DOHH2 (cell line): ENCODE data around the gene CD200.

Source experiments
- H3F3A ChIP-seq: fragments of 200-600 bp; sonication (generic), shearing (Covaris generic); 2 replicates; pipeline ENCODE4 v1.6.0; 2016; ENCODE audit warnings: antibody characterized with exemption, mild to moderate bottlenecking; ENCODE audit not compliant: control insufficient read depth, insufficient read depth
- H3K27ac ChIP-seq: fragments of 200-600 bp; sonication (generic); 2 replicates; pipeline ENCODE4 v1.5.1; 2014; ENCODE audit warnings: low read depth, mild to moderate bottlenecking, low read length, moderate library complexity
- H3K27me3 ChIP-seq: fragments of 200-600 bp; sonication (generic); 2 replicates; pipeline ENCODE4 v1.6.1; 2014; ENCODE audit warnings: mild to moderate bottlenecking, low read length, mixed read lengths; ENCODE audit not compliant: control insufficient read depth
- H3K36me3 ChIP-seq: fragments of 200-600 bp; sonication (generic); 2 replicates; pipeline ENCODE4 v1.6.1; 2014; ENCODE audit warnings: mild to moderate bottlenecking, low read length, moderate library complexity, mixed read lengths; ENCODE audit not compliant: control insufficient read depth
- H3K4me1 ChIP-seq: fragments of 200-600 bp; sonication (generic); 2 replicates; pipeline ENCODE4 v1.6.1; 2014; ENCODE audit warnings: mild to moderate bottlenecking, low read length, mixed read lengths; ENCODE audit not compliant: control insufficient read depth
- H3K4me2 ChIP-seq: fragments of 200-600 bp; sonication (generic); 2 replicates; pipeline ENCODE4 v1.6.0; 2014; ENCODE audit warnings: mild to moderate bottlenecking, low read length, moderate library complexity
- H3K4me3 ChIP-seq: fragments of 200-600 bp; sonication (generic); 2 replicates; pipeline ENCODE4 v1.5.1; 2014; ENCODE audit warnings: mild to moderate bottlenecking, low read length, mixed read lengths
- H3K79me2 ChIP-seq: fragments of 200-600 bp; sonication (generic); 2 replicates; pipeline ENCODE4 v1.6.1; 2014; ENCODE audit warnings: mild to moderate bottlenecking, low read length, mixed read lengths; ENCODE audit not compliant: control insufficient read depth
- H3K9me2 ChIP-seq: fragments of 200-600 bp; sonication (generic); replicated peaks from 2 replicates; pipeline ENCODE4 v1.6.1; 2014; ENCODE audit warnings: mild to moderate bottlenecking, low read length, mixed read lengths; ENCODE audit not compliant: control insufficient read depth
- H3K9me3 ChIP-seq: fragments of 200-600 bp; sonication (generic); 2 replicates; pipeline ENCODE4 v1.6.1; 2014; ENCODE audit warnings: antibody characterized with exemption, low read length, mixed read lengths; ENCODE audit not compliant: control insufficient read depth, insufficient read depth
- H4K20me1 ChIP-seq: fragments of 200-600 bp; sonication (generic); 2 replicates; pipeline ENCODE4 v1.6.0; 2014; ENCODE audit warnings: low read depth, mild to moderate bottlenecking, antibody characterized with exemption, low read length, moderate library complexity; ENCODE audit not compliant: control insufficient read depth, insufficient read depth
- CTCF ChIP-seq: fragments of 200-600 bp; sonication (generic); IDR thresholded peaks from one replicate; pipeline ENCODE4 v1.5.1; 2014; ENCODE audit warnings: antibody characterized with exemption, mild to moderate bottlenecking, low read depth, low read length; ENCODE audit not compliant: poor library complexity, severe bottlenecking
- EZH2phosphoT487 ChIP-seq: fragments of 200-600 bp; sonication (generic); IDR thresholded peaks from 2 replicates; pipeline ENCODE4 v1.6.1; 2017; ENCODE audit warnings: borderline replicate concordance, mild to moderate bottlenecking, antibody characterized with exemption, low read length, moderate library complexity, mixed read lengths

Gene CD200

DNA sequence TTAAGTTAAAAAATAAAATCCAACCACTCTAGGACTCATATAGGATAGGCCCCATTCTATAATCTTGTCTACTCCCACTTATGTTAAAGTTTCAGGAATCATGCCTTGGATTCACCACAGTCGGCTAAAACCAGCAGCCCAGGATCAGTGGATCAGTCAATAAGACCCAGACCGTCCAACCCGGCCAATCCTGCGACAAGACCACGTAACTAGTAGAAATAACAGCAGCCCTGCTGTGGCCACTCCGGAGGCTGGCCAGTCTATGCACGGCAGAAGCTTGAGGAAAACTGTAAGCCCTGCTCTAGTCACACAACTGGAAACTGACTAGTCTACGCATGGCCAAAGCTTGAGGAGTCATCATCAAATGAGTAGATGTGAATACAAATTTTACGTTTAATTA is 26.1 kb upstream of the CD200 start:
- Histone ChIP-seq H3F3A (no peaks in the 10 kb centered on the region), H3K79me2 (no peaks in the 10 kb centered on the region), H3K9me2 (no peaks in the 10 kb centered on the region), H3K4me3 (no peak overlapping the region), H3K36me3 (peaks cover 7% of the 10 kb centered on the region), H3K9me3 (no peaks in the 10 kb centered on the region), H4K20me1 (no peaks in the 10 kb centered on the region), H3K27ac (no peak overlapping the region), H3K4me1 (peaks cover 33% of the 10 kb centered on the region), H3K4me2 (no peak overlapping the region), H3K27me3 (no peaks in the 10 kb centered on the region)
- TF ChIP-seq CTCF (no peak), EZH2phosphoT487 (no peak)

GRCh38 chr3:112307557-112307956 is 25.4 kb upstream of the CD200 start:
- no peaks in the 10 kb centered on the region; the same call in 1 of the 2 replicates for H3K36me3 ChIP-seq
- no peaks in the 10 kb centered on the region for H3K9me3 ChIP-seq
- no peaks in the 10 kb centered on the region for H3K79me2 ChIP-seq
- H4K20me1 ChIP-seq, result no peaks in the 10 kb centered on the region
- no peak overlapping the region for H3K4me2 ChIP-seq
- H3K27ac ChIP-seq, result no peak overlapping the region
- H3K4me3 ChIP-seq, result no peak overlapping the region
- H3K27me3 ChIP-seq, result no peaks in the 10 kb centered on the region
- no peaks in the 10 kb centered on the region for H3F3A ChIP-seq
- H3K4me1 ChIP-seq, result peaks cover 28% of the 10 kb centered on the region
- H3K9me2 ChIP-seq, result no peaks in the 10 kb centered on the region
- TF ChIP-seq EZH2phosphoT487 (no peak), CTCF (no peak)

DNA sequence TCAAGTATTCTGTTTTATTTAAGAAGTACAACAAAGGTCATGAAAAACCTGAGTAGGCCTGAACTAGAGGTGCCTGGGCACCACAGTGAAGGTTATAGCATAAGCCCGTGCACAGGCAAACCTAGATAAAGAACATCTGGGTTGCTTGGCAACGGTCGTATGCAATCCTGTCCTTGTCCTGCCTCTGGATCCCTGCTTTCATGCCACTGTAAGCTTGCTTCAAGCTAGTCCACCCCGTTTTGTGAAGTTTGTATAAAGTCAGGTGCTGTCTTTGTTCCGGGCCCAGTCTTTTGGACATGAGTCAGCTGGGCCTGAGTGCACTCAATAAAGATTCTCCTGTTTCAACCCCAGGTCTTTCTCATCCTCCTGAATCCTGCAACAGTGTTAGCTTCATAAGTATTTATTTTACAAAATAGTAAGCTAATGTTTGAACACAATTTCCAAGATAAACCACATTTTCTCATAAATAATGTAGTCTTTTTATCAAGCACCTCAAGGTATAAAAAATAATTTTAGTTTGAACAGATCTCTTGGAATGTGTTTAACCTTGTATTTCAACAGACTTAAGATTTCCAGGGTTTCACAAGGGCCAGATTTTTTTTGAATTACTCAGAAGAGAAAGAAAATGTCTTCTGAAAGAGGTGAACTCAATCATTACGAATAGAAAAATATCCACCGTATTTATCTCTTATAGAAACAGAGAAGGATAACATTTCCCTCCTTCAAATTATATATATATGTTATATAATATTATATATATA is 24.6 kb upstream of the CD200 start:
- no peak overlapping the region for H3K27ac ChIP-seq
- H3F3A ChIP-seq, result no peaks in the 10 kb centered on the region
- H3K4me3 ChIP-seq, result no peak overlapping the region
- H3K36me3 ChIP-seq, result no peaks in the 10 kb centered on the region
- H3K79me2 ChIP-seq, result no peaks in the 10 kb centered on the region
- no peak overlapping the region for H3K4me2 ChIP-seq
- TF ChIP-seq EZH2phosphoT487 (no peak), CTCF (no peak)
- peaks cover 20% of the 10 kb centered on the region for H3K4me1 ChIP-seq
- H3K27me3 ChIP-seq, result no peaks in the 10 kb centered on the region
- no peaks in the 10 kb centered on the region for H3K9me3 ChIP-seq
- no peaks in the 10 kb centered on the region for H4K20me1 ChIP-seq
- H3K9me2 ChIP-seq, result no peaks in the 10 kb centered on the region
